Endothelial cell (in vitro differentiated cells): ENCODE data around the gene OR7C2. TPM values are rescaled to one million over a fixed set of nuclear protein-coding genes. Genes with fewer than 3 reads are reported as not detected.
"Not testable (repeated sequence)": the region's sequence is repeated elsewhere in the genome, so short reads cannot be mapped to it uniquely, and the experiment has no call there.

Experiments
- DNase-seq: peaks from one replicate; pipeline ENCODE4 v3.0.0; 2021; ENCODE audit warnings: low spot score
- H3K27ac Mint-ChIP-seq: one replicate; pipeline ENCODE4 v1.8.0; 2021; ENCODE audit warnings: mixed read lengths, inconsistent platforms; ENCODE audit not compliant: unreplicated experiment
- H3K27me3 Mint-ChIP-seq: one replicate; pipeline ENCODE4 v1.8.0; 2021; ENCODE audit warnings: mild to moderate bottlenecking, moderate library complexity, mixed read lengths, inconsistent platforms; ENCODE audit not compliant: unreplicated experiment
- H3K36me3 Mint-ChIP-seq: one replicate; pipeline ENCODE4 v1.8.0; 2021; ENCODE audit warnings: mild to moderate bottlenecking, low read depth, mixed read lengths, inconsistent platforms; ENCODE audit not compliant: unreplicated experiment
- H3K4me1 Mint-ChIP-seq: one replicate; pipeline ENCODE4 v1.8.0; 2021; ENCODE audit warnings: mild to moderate bottlenecking, mixed read lengths, inconsistent platforms; ENCODE audit not compliant: unreplicated experiment
- H3K4me3 Mint-ChIP-seq: one replicate; pipeline ENCODE4 v1.8.0; 2021; ENCODE audit warnings: mild to moderate bottlenecking, mixed read lengths, inconsistent platforms; ENCODE audit not compliant: unreplicated experiment
- H3K9me3 Mint-ChIP-seq: one replicate; pipeline ENCODE4 v1.8.0; 2021; ENCODE audit warnings: mixed read lengths, inconsistent platforms; ENCODE audit not compliant: unreplicated experiment
- CTCF ChIP-seq: fragments of 200-600 bp; sonication (generic); IDR thresholded peaks from one replicate; pipeline ENCODE4 v1.5.0; 2021; ENCODE audit warnings: antibody characterized with exemption; ENCODE audit not compliant: unreplicated experiment
- total RNA-seq: library from RNA; stranded (reverse); fragmentation: NEBNext Ultra II Directional; extraction: Animal tissue kit (Norgen Biotek cat#: 25700); gene quantifications from one replicate; pipeline ENCODE4 v1.2.1, GENCODE V29; 2021; ENCODE audit not compliant: unreplicated experiment

Gene OR7C2
- total RNA-seq, 1 donor from 2014 or later: not detected

GRCh38 chr19:14933506-14933905, 7.8 kb upstream of the OR7C2 start:
- H3K27ac Mint-ChIP-seq: no peak overlapping the region
- no peak for DNase-seq
- H3K36me3 Mint-ChIP-seq: no peaks in the 10 kb centered on the region
- no peak for TF ChIP-seq CTCF
- H3K9me3 Mint-ChIP-seq: no peaks in the 10 kb centered on the region
- H3K4me1 Mint-ChIP-seq: no peaks in the 10 kb centered on the region
- no peak overlapping the region for H3K4me3 Mint-ChIP-seq
- no peaks in the 10 kb centered on the region for H3K27me3 Mint-ChIP-seq

- Mint-ChIP-seq H3K36me3 (no peaks in the 10 kb centered on the region), H3K9me3 (peaks cover 18% of the 10 kb centered on the region), H3K27me3 (no peaks in the 10 kb centered on the region), H3K4me3 (no peak overlapping the region), H3K27ac (no peak overlapping the region), H3K4me1 (no peaks in the 10 kb centered on the region)
- TF ChIP-seq CTCF: no peak
- DNase-seq: no peak
These were observed 1.0 kb upstream of the OR7C2 start for GRCh38 chr19:14940266-14940665.

GRCh38 chr19:14943601-14944000, 2.3 kb downstream of the OR7C2 start:
- no peaks in the 10 kb centered on the region for H3K27me3 Mint-ChIP-seq
- H3K4me1 Mint-ChIP-seq: no peaks in the 10 kb centered on the region
- no peak for DNase-seq
- H3K27ac Mint-ChIP-seq: no peak overlapping the region
- no peak for TF ChIP-seq CTCF
- H3K36me3 Mint-ChIP-seq: no peaks in the 10 kb centered on the region
- peaks cover 18% of the 10 kb centered on the region for H3K9me3 Mint-ChIP-seq
- no peak overlapping the region for H3K4me3 Mint-ChIP-seq

GRCh38 chr19:14944456-14944855, 3.2 kb downstream of the OR7C2 start:
- no peaks in the 10 kb centered on the region for H3K27me3 Mint-ChIP-seq
- no peak overlapping the region for H3K4me3 Mint-ChIP-seq
- no peak overlapping the region for H3K27ac Mint-ChIP-seq
- H3K36me3 Mint-ChIP-seq: no peaks in the 10 kb centered on the region
- no peaks in the 10 kb centered on the region for H3K4me1 Mint-ChIP-seq
- no peak for DNase-seq
- peaks cover 18% of the 10 kb centered on the region for H3K9me3 Mint-ChIP-seq
- TF ChIP-seq CTCF: no peak

GRCh38 chr19:14949413-14949812, 8.1 kb downstream of the OR7C2 start:
- not testable (repeated sequence) for H3K27me3 Mint-ChIP-seq, H3K9me3 Mint-ChIP-seq

GRCh38 chr19:14949876-14950275, 8.6 kb downstream of the OR7C2 start:
- no peaks in the 10 kb centered on the region for H3K9me3 Mint-ChIP-seq
- peaks cover 6% of the 10 kb centered on the region for H3K27me3 Mint-ChIP-seq
- H3K4me1 Mint-ChIP-seq: no peaks in the 10 kb centered on the region
- TF ChIP-seq CTCF: no peak
- H3K27ac Mint-ChIP-seq: no peak overlapping the region
- DNase-seq: no peak
- no peak overlapping the region for H3K4me3 Mint-ChIP-seq
- H3K36me3 Mint-ChIP-seq: peaks cover 8% of the 10 kb centered on the region

More at GRCh38 chr19:14949413-14949812, 8.1 kb downstream of the OR7C2 start:
- not testable (repeated sequence) for DNase-seq, H3K4me3 Mint-ChIP-seq, H3K4me1 Mint-ChIP-seq, H3K36me3 Mint-ChIP-seq, H3K27ac Mint-ChIP-seq
